Measurements from ENCODE around the gene BHLHA9. TPM values are rescaled to one million over a fixed set of nuclear protein-coding genes. Genes with fewer than 3 reads are reported as not detected.

The BHLHA9 gene
- total and polyA plus RNA-seq, 4 experiments from 2014 or later = not detected

GRCh38 chr17:1298606-1299005 lies 28.4 kb downstream of the BHLHA9 start:
- Mint-ChIP-seq H3K27me3 (no peaks in the 10 kb centered on the region), H3K36me3 (no peaks in the 10 kb centered on the region), H3K4me3 (peak overlapping the region; percentile 36 to 67 (median 52)), H3K27ac (peak overlapping the region in 2 of 7 donors; percentile 15 to 35), H3K4me1 (peaks cover 15 to 60% (median 32%) of the 10 kb centered on the region in 4 donors), H3K9me3 (peaks cover 0 to 2% (median 0%) of the 10 kb centered on the region in 8 donors)
- H3K36me3 ChIP-seq (ENCODE audit: insufficient read depth, low read length) = no peaks in the 10 kb centered on the region
- POLR2A ChIA-PET (ENCODE audit: partially characterized antibody) = interaction anchor here (1.3 kb wide), 2 partner anchors 34 to 350 kb away, joined by 3 to 6 read pairs; no protein-coding TSS in a partner anchor
- no peaks in the 10 kb centered on the region for H3K9me3 ChIP-seq (ENCODE audit: control insufficient read depth in 1 of 2, low read length in 2 of 2)
- CTCF ChIA-PET (ENCODE audit: partially characterized antibody) = interaction anchor here (1.1 kb wide), 1 partner anchor 34 kb away, joined by 3 read pairs; no protein-coding TSS in a partner anchor
- H3K4me1 ChIP-seq (ENCODE audit: insufficient read depth, low read length) = peaks cover 58% of the 10 kb centered on the region
- DNase-seq = peak; percentile 33 to 51 (median 41)
- intact Hi-C loops (cut with micrococcal nuclease) = no loop called here
- H3K4me3 ChIP-seq (ENCODE audit: low read length in 2 of 2) = peak overlapping the region in 1 of 2 donors; percentile 25
- H3K27ac ChIP-seq (ENCODE audit: low read depth, low read length) = no peak overlapping the region
- no peaks in the 10 kb centered on the region for H3K27me3 ChIP-seq (ENCODE audit: insufficient read depth, low read length)

GRCh38 chr17:1299552-1300370 lies 29.5 kb downstream of the BHLHA9 start:
- no peaks in the 10 kb centered on the region for H3K27me3 ChIP-seq (ENCODE audit: insufficient read depth, low read length)
- intact Hi-C loops (cut with micrococcal nuclease) = no loop called here
- no peak for DNase-seq
- peak overlapping the region in 1 of 8 donors; percentile 25 for H3K4me3 Mint-ChIP-seq
- peaks cover 0 to 2% of the 10 kb centered on the region in 2 donors for H3K27me3 Mint-ChIP-seq
- no peaks in the 10 kb centered on the region for H3K9me3 Mint-ChIP-seq
- no peak overlapping the region for H3K27ac ChIP-seq (ENCODE audit: low read depth, low read length)
- ChIA-PET POLR2A (ENCODE audit: partially characterized antibody) (no interaction called here), CTCF (ENCODE audit: partially characterized antibody) (no interaction called here)
- H3K36me3 ChIP-seq (ENCODE audit: insufficient read depth, low read length) = no peaks in the 10 kb centered on the region
- H3K4me1 ChIP-seq (ENCODE audit: insufficient read depth, low read length) = peaks cover 46% of the 10 kb centered on the region
- H3K9me3 ChIP-seq (ENCODE audit: control insufficient read depth in 1 of 2, low read length in 2 of 2) = no peaks in the 10 kb centered on the region
- no peaks in the 10 kb centered on the region for H3K36me3 Mint-ChIP-seq
- H3K4me3 ChIP-seq (ENCODE audit: low read length in 2 of 2) = no peak overlapping the region
- peaks cover 7 to 49% (median 22%) of the 10 kb centered on the region in 4 donors for H3K4me1 Mint-ChIP-seq
- peak overlapping the region in 1 of 7 donors; percentile 19 for H3K27ac Mint-ChIP-seq

GRCh38 chr17:1300371-1300905 lies 30.2 kb downstream of the BHLHA9 start:
- H3K9me3 ChIP-seq (ENCODE audit: control insufficient read depth in 1 of 2, low read length in 2 of 2) = no peaks in the 10 kb centered on the region
- Mint-ChIP-seq H3K4me1 (peaks cover 7 to 42% (median 18%) of the 10 kb centered on the region in 4 donors), H3K27me3 (peaks cover 0 to 2% of the 10 kb centered on the region in 2 donors), H3K27ac (peak overlapping the region in 1 of 7 donors; percentile 74), H3K4me3 (peak overlapping the region in 2 of 8 donors; percentile 25 to 38), H3K36me3 (no peaks in the 10 kb centered on the region), H3K9me3 (no peaks in the 10 kb centered on the region)
- H3K4me3 ChIP-seq (ENCODE audit: low read length in 2 of 2) = no peak overlapping the region
- no peaks in the 10 kb centered on the region for H3K36me3 ChIP-seq (ENCODE audit: insufficient read depth, low read length)
- H3K27me3 ChIP-seq (ENCODE audit: insufficient read depth, low read length) = no peaks in the 10 kb centered on the region
- no peak for DNase-seq
- ChIA-PET CTCF (ENCODE audit: partially characterized antibody) (no interaction called here), POLR2A (ENCODE audit: partially characterized antibody) (no interaction called here)
- intact Hi-C loops (cut with micrococcal nuclease) = no loop called here
- H3K27ac ChIP-seq (ENCODE audit: low read depth, low read length) = no peak overlapping the region
- H3K4me1 ChIP-seq (ENCODE audit: insufficient read depth, low read length) = peaks cover 39% of the 10 kb centered on the region

- no peak for DNase-seq
- no peaks in the 10 kb centered on the region for H3K9me3 Mint-ChIP-seq
- H3K4me1 Mint-ChIP-seq = peaks cover 3 to 31% (median 12%) of the 10 kb centered on the region in 4 donors
- intact Hi-C loops (cut with micrococcal nuclease) = no loop called here
- no peaks in the 10 kb centered on the region for H3K36me3 Mint-ChIP-seq
- no peak overlapping the region for H3K4me3 Mint-ChIP-seq
- no peak overlapping the region for H3K4me3 ChIP-seq (ENCODE audit: low read length in 2 of 2)
- H3K36me3 ChIP-seq (ENCODE audit: insufficient read depth, low read length) = no peaks in the 10 kb centered on the region
- no peak overlapping the region for H3K27ac Mint-ChIP-seq
- no peak overlapping the region for H3K27ac ChIP-seq (ENCODE audit: low read depth, low read length)
- H3K27me3 ChIP-seq (ENCODE audit: insufficient read depth, low read length) = no peaks in the 10 kb centered on the region
- ChIA-PET POLR2A (ENCODE audit: partially characterized antibody) (no interaction called here), CTCF (ENCODE audit: partially characterized antibody) (no interaction called here)
- H3K27me3 Mint-ChIP-seq = peaks cover 0 to 5% of the 10 kb centered on the region in 2 donors
- H3K9me3 ChIP-seq (ENCODE audit: control insufficient read depth in 1 of 2, low read length in 2 of 2) = no peaks in the 10 kb centered on the region
- H3K4me1 ChIP-seq (ENCODE audit: insufficient read depth, low read length) = peaks cover 28% of the 10 kb centered on the region
Observed at GRCh38 chr17:1301546-1301945, 31.3 kb downstream of the BHLHA9 start.

GRCh38 chr17:1302761-1303160 lies 32.5 kb downstream of the BHLHA9 start:
- Histone ChIP-seq H3K27me3 (ENCODE audit: insufficient read depth, low read length) (no peaks in the 10 kb centered on the region), H3K4me3 (ENCODE audit: low read length in 2 of 2) (no peak overlapping the region), H3K36me3 (ENCODE audit: insufficient read depth, low read length) (no peaks in the 10 kb centered on the region), H3K27ac (ENCODE audit: low read depth, low read length) (no peak overlapping the region), H3K9me3 (ENCODE audit: control insufficient read depth in 1 of 2, low read length in 2 of 2) (no peaks in the 10 kb centered on the region), H3K4me1 (ENCODE audit: insufficient read depth, low read length) (peaks cover 16% of the 10 kb centered on the region)
- CTCF ChIA-PET (ENCODE audit: partially characterized antibody) = no interaction called here
- H3K4me3 Mint-ChIP-seq = peak overlapping the region in 1 of 8 donors; percentile 12
- POLR2A ChIA-PET (ENCODE audit: partially characterized antibody) = no interaction called here
- H3K36me3 Mint-ChIP-seq = no peaks in the 10 kb centered on the region
- peaks cover 0 to 8% of the 10 kb centered on the region in 2 donors for H3K27me3 Mint-ChIP-seq
- no peaks in the 10 kb centered on the region for H3K9me3 Mint-ChIP-seq
- H3K27ac Mint-ChIP-seq = no peak overlapping the region
- DNase-seq = no peak
- peaks cover 3 to 21% (median 9%) of the 10 kb centered on the region in 4 donors for H3K4me1 Mint-ChIP-seq
- intact Hi-C loops (cut with micrococcal nuclease) = no loop called here

GRCh38 chr17:1304522-1304921 lies 34.3 kb downstream of the BHLHA9 start:
- intact Hi-C loops (cut with micrococcal nuclease) = no loop called here

GRCh38 chr17:1304962-1305563 lies 34.8 kb downstream of the BHLHA9 start:
- POLR2A ChIA-PET (ENCODE audit: partially characterized antibody) = no interaction called here
- H3K9me3 Mint-ChIP-seq = no peaks in the 10 kb centered on the region
- H3K36me3 ChIP-seq (ENCODE audit: insufficient read depth, low read length) = no peaks in the 10 kb centered on the region

More at GRCh38 chr17:1304522-1304921, 34.3 kb downstream of the BHLHA9 start:
- no peaks in the 10 kb centered on the region for H3K36me3 ChIP-seq (ENCODE audit: insufficient read depth, low read length)
- H3K27ac ChIP-seq (ENCODE audit: low read depth, low read length) = no peak overlapping the region
- no peaks in the 10 kb centered on the region for H3K36me3 Mint-ChIP-seq
- peaks cover 0 to 8% (median under 1%) of the 10 kb centered on the region in 4 donors for H3K4me1 Mint-ChIP-seq
- H3K4me1 ChIP-seq (ENCODE audit: insufficient read depth, low read length) = no peaks in the 10 kb centered on the region
- DNase-seq = no peak
- H3K27me3 ChIP-seq (ENCODE audit: insufficient read depth, low read length) = no peaks in the 10 kb centered on the region
- H3K27ac Mint-ChIP-seq = no peak overlapping the region
- H3K9me3 ChIP-seq (ENCODE audit: control insufficient read depth in 1 of 2, low read length in 2 of 2) = no peaks in the 10 kb centered on the region
- H3K4me3 Mint-ChIP-seq = no peak overlapping the region
- CTCF ChIA-PET (ENCODE audit: partially characterized antibody) = no interaction called here
- H3K4me3 ChIP-seq (ENCODE audit: low read length in 2 of 2) = no peak overlapping the region
- peaks cover 0 to 8% of the 10 kb centered on the region in 2 donors for H3K27me3 Mint-ChIP-seq
- H3K9me3 Mint-ChIP-seq = no peaks in the 10 kb centered on the region
- POLR2A ChIA-PET (ENCODE audit: partially characterized antibody) = no interaction called here

More at GRCh38 chr17:1304962-1305563, 34.8 kb downstream of the BHLHA9 start:
- no peaks in the 10 kb centered on the region for H3K27me3 ChIP-seq (ENCODE audit: insufficient read depth, low read length)
- intact Hi-C loops (cut with micrococcal nuclease) = no loop called here
- no peak overlapping the region for H3K4me3 ChIP-seq (ENCODE audit: low read length in 2 of 2)
- Mint-ChIP-seq H3K4me3 (no peak overlapping the region), H3K4me1 (peaks cover 0 to 5% (median under 1%) of the 10 kb centered on the region in 4 donors), H3K36me3 (no peaks in the 10 kb centered on the region), H3K27me3 (peaks cover 0 to 8% of the 10 kb centered on the region in 2 donors), H3K27ac (no peak overlapping the region)
- CTCF ChIA-PET (ENCODE audit: partially characterized antibody) = no interaction called here
- no peak overlapping the region for H3K27ac ChIP-seq (ENCODE audit: low read depth, low read length)
- no peaks in the 10 kb centered on the region for H3K9me3 ChIP-seq (ENCODE audit: control insufficient read depth in 1 of 2, low read length in 2 of 2)
- DNase-seq = no peak
- H3K4me1 ChIP-seq (ENCODE audit: insufficient read depth, low read length) = no peaks in the 10 kb centered on the region
